HG03460 (cell line): ENCODE measurements around the gene NR2E1.

ENCODE experiments used
- ATAC-seq: cut with Tn5 transposase; IDR thresholded peaks from one replicate; pipeline ENCODE4 v1.9.1; 2021; ENCODE audit not compliant: unreplicated experiment

The NR2E1 gene

DNA sequence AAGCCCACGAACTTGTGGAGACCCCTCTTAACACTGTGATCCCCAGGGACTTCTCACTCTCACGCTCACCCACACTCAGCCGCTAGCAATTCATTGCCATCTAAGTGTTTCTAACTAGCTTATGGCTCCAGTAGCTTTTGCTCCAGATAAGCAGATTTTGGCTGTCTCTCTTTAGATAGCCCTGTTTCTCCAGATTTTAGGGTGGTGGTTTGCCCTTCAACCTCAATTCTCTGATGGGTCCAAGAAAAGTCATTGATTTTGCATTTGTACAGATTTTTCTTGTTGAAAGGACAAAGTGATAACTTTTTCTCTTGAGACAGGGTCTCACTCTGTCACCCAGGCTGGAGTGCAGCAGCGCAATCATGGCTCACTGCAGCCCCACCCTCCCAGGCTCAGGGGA is 41.2 kb downstream of the NR2E1 start:
- no peak for ATAC-seq

DNA sequence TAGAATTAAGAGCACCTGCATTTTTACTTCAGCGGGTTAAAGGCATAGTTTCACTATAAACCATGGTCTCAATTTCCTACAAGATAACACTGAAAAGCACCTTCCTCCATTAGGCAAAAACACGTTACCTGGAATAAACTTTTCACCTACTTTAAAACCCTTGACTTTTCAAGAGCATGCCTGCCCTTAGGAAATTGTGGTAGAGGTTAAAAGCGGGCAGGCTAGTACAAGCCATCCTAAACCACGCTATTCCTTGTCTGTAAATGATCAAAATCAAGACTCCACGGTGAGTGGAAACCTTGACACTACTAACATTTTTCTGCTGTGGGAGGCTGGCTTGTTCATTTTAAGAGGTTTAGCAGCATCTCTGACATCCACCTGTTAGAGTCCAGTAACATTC is 43.9 kb downstream of the NR2E1 start:
- ATAC-seq = no peak

DNA sequence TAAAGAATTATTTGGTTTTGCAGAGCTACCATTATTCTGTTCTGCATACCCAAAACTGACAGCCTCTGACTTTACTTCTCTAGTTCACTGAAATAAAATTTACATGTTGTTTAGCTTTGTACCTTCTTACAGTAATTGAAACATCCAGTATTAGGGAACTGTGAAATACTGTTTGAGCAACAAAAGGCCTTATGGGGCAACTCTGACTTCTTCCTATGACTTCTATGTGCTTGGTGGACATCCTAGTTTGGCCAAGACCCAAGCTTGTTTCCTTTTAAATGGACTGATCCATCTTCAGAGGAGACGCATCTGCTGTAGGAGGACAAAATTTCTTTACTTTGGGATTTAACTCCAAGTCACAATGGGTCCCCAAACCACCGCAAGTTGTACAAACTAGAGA is 44.7 kb downstream of the NR2E1 start:
- no peak for ATAC-seq

DNA sequence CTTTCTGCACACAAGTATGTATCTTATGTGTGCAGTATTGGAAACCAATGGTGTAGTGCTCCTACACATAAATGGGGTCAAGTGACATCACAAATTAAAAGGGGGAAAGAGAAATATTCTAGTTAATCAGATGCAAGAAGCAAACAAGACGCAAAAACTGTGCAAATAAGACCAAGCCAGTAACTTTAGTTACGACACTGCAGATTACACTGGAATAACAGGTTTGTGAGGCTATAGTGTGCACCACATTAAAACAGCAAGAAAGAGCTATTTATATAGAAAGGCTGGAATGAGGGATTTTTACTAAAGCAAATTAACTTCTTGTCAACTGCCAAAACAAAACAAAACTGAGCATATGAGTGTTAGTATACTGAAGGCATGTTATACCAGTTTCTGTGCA is 45.8 kb downstream of the NR2E1 start:
- no peak for ATAC-seq

DNA sequence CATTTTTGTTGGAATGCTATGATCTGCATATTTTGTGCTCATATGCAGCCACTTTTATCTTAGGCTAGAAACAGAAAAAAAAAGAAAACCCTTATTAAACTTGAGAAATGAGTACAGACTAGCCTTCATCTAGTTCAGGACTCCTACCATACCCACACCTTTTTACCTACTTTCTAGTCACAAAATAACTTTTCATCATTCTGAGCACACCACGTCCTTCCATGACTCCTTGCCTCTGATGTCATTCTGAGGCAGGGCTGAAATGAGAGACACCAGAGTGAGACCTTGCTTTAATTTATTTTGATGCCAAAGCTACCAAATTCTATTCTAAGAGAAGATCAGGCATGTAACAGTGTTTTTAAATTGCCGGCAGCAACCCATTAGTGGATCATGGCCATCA is 56.2 kb downstream of the NR2E1 start:
- ATAC-seq = no peak

DNA sequence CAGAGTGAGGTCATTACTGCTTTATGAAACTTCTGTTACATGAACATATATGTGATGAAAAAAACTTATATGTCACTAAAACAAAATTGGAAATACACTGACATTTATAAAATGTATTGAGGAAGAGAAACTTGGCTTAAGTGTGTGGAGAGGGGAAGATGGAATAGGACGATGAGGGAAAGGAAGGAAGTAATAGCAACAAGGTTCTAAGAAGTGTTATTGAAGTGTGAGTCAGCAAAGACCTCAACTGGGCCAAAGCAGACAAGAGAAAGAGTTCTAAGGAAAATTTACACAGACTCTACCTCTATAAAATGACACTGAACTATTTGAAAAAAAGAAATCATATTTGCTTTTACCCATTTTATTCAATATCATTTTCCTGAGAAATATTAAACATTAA is 56.7 kb downstream of the NR2E1 start:
- ATAC-seq = no peak

DNA sequence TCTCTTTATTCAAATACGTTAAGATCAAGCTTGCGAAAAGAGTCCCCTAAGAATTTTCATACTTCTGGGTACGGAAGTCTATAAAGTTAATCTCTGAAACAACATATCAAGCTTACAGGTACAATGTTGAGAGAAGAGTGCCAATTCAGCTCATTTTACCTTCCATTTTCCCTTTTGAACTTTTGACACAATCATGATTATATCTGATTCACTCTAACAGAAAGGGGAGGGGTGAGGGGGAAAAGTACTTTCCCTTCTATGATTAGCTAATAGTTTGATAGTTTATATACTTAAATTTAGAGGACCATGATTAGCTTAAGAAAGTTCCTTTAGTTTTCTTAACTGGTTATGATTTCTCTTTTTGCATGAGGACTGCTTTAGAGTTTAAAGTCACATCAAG is 61.5 kb downstream of the NR2E1 start:
- ATAC-seq = no peak

DNA sequence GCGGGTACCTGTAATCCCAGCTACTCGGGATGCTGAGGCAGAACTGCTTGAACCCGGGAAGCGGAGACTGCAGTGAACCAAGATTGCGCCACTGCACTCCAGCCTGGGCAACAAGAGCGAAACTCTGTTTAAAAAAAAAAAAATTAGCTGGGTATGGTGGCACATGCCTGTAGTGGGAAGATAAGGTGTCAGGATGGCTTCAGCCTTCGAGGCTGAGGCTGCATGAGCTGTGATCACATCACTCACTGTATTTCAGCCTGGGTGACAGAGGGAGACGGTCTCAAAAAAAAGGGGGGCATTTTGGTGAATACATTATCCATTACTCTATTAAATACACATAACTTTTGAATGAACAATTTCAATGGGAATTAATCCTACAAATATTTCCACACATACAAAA is 62.6 kb downstream of the NR2E1 start:
- ATAC-seq = no peak

DNA sequence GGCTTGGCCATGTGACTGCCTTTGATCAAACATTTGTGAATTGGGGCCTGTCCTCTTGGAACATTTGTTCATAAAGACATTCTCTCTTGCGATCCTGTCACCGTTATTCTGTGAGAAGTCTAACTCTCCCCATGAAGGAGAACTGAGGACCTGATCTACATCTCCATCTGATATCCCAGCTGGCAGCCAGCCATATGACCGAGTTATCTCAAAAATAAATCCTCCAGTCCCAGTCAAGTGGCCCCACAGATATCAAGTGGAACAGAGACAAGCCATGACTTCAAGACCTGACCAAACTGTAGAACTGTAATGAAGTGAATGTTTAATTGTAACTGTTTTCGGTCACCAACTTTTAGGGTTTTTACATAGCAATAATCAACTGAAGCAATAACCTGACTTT is 69.3 kb downstream of the NR2E1 start:
- ATAC-seq = no peak

DNA sequence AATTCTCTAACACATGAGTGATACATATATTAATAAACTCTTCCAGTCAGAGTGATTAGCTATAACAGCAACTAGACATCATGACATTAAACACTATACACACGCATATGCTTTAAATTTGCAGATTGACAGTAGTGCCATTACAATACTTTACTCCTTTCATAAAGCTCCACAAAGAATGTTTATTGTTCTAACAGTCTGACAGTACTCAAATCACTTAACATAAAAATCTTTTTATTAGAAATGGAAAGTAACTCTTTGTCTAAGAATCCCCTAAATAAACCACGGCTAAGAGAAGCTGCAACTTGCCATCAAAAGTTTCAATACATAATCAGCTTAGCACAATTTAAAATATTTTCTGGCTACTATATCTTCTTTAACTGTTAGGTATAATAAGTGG is 71.0 kb downstream of the NR2E1 start:
- no peak for ATAC-seq

DNA sequence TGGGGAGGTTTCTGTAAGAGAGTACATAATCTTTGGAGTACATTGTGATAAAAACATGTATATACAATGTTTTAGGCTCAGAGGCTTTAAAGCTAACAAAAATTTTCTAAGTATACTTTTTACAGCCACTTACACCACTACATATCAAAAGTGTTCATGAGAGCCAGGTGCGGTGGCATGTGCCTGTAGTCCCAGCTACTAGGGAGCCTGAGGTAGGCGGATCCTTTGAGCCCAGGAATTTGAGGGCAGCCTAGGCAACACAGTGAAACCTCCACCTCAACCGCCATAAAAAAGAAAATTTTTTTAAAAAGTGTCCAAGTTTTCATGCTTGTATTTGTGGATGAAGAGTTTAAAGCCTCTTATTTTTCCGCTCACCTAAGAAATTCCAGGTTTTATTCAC is 72.5 kb downstream of the NR2E1 start:
- no peak for ATAC-seq
